ENCODE results near the gene CRLF3. TPM values are rescaled to one million over a fixed set of nuclear protein-coding genes. Genes with fewer than 3 reads are reported as not detected.
"Not testable (repeated sequence)": the region's sequence is repeated elsewhere in the genome, so short reads cannot be mapped to it uniquely, and the experiment has no call there.

Gene CRLF3
- total RNA-seq, 1 experiment from 2014 or later, result 17.0 TPM

- DNase-seq (ENCODE audit: low read depth, low spot score), result no peak
- in situ Hi-C loops (cut with HindIII; ENCODE audit: low pct_unique_long_range_greater_than_20kb, low sequenced_read_pairs), result no loop called here
Observed at GRCh38 chr17:30821871-30822723, 2.4 kb downstream of the CRLF3 start.

- in situ Hi-C loops (cut with HindIII; ENCODE audit: low pct_unique_long_range_greater_than_20kb, low sequenced_read_pairs), result no loop called here
- DNase-seq (ENCODE audit: low read depth, low spot score), result no peak
Observed at GRCh38 chr17:30819971-30820705, 4.4 kb downstream of the CRLF3 start.

GRCh38 chr17:30816165-30816564 is 8.3 kb downstream of the CRLF3 start:
- DNase-seq (ENCODE audit: low read depth, low spot score), result no peak
- in situ Hi-C loops (cut with HindIII; ENCODE audit: low pct_unique_long_range_greater_than_20kb, low sequenced_read_pairs), result no loop called here

- DNase-seq (ENCODE audit: low read depth, low spot score); in situ Hi-C loops (cut with HindIII; ENCODE audit: low pct_unique_long_range_greater_than_20kb, low sequenced_read_pairs): not testable (repeated sequence)
Observed at GRCh38 chr17:30814860-30815259, 9.6 kb downstream of the CRLF3 start.

- DNase-seq (ENCODE audit: low read depth, low spot score); in situ Hi-C loops (cut with HindIII; ENCODE audit: low pct_unique_long_range_greater_than_20kb, low sequenced_read_pairs): not testable (repeated sequence)
Observed at GRCh38 chr17:30814236-30814635, 10.3 kb downstream of the CRLF3 start.

- in situ Hi-C loops (cut with HindIII; ENCODE audit: low pct_unique_long_range_greater_than_20kb, low sequenced_read_pairs), result no loop called here
- DNase-seq (ENCODE audit: low read depth, low spot score), result no peak
Observed at GRCh38 chr17:30812218-30813177, 12.0 kb downstream of the CRLF3 start.

- DNase-seq (ENCODE audit: low read depth, low spot score), result no peak
- in situ Hi-C loops (cut with HindIII; ENCODE audit: low pct_unique_long_range_greater_than_20kb, low sequenced_read_pairs), result no loop called here
Observed at GRCh38 chr17:30809867-30810266, 14.6 kb downstream of the CRLF3 start.

GRCh38 chr17:30808785-30809286 is 15.7 kb downstream of the CRLF3 start:
- no peak for DNase-seq (ENCODE audit: low read depth, low spot score)
- in situ Hi-C loops (cut with HindIII; ENCODE audit: low pct_unique_long_range_greater_than_20kb, low sequenced_read_pairs), result no loop called here

- DNase-seq (ENCODE audit: low read depth, low spot score), result no peak
- in situ Hi-C loops (cut with HindIII; ENCODE audit: low pct_unique_long_range_greater_than_20kb, low sequenced_read_pairs), result no loop called here
Observed at GRCh38 chr17:30807896-30808295, 16.6 kb downstream of the CRLF3 start.

GRCh38 chr17:30805944-30806456 is 18.5 kb downstream of the CRLF3 start:
- in situ Hi-C loops (cut with HindIII; ENCODE audit: low pct_unique_long_range_greater_than_20kb, low sequenced_read_pairs), result no loop called here
- DNase-seq (ENCODE audit: low read depth, low spot score), result no peak

- DNase-seq (ENCODE audit: low read depth, low spot score), result no peak
- in situ Hi-C loops (cut with HindIII; ENCODE audit: low pct_unique_long_range_greater_than_20kb, low sequenced_read_pairs), result no loop called here
Observed at GRCh38 chr17:30801671-30802070, 22.8 kb downstream of the CRLF3 start.

- in situ Hi-C loops (cut with HindIII; ENCODE audit: low pct_unique_long_range_greater_than_20kb, low sequenced_read_pairs), result no loop called here
- no peak for DNase-seq (ENCODE audit: low read depth, low spot score)
Observed at GRCh38 chr17:30796016-30796415, 28.5 kb downstream of the CRLF3 start.

GRCh38 chr17:30794372-30794771 is 30.1 kb downstream of the CRLF3 start:
- no peak for DNase-seq (ENCODE audit: low read depth, low spot score)
- in situ Hi-C loops (cut with HindIII; ENCODE audit: low pct_unique_long_range_greater_than_20kb, low sequenced_read_pairs), result no loop called here

GRCh38 chr17:30793282-30793977 is 31.1 kb downstream of the CRLF3 start:
- DNase-seq (ENCODE audit: low read depth, low spot score), result no peak
- in situ Hi-C loops (cut with HindIII; ENCODE audit: low pct_unique_long_range_greater_than_20kb, low sequenced_read_pairs), result no loop called here

- in situ Hi-C loops (cut with HindIII; ENCODE audit: low pct_unique_long_range_greater_than_20kb, low sequenced_read_pairs), result no loop called here
Observed at GRCh38 chr17:30790279-30790678, 34.2 kb downstream of the CRLF3 start.

GRCh38 chr17:30788918-30789317 is 35.6 kb downstream of the CRLF3 start:
- DNase-seq (ENCODE audit: low read depth, low spot score), result no peak
- in situ Hi-C loops (cut with HindIII; ENCODE audit: low pct_unique_long_range_greater_than_20kb, low sequenced_read_pairs), result no loop called here

More at GRCh38 chr17:30790279-30790678, 34.2 kb downstream of the CRLF3 start:
- no peak for DNase-seq (ENCODE audit: low read depth, low spot score)

GRCh38 chr17:30782206-30782605 is 42.3 kb downstream of the CRLF3 start:
- in situ Hi-C loops (cut with HindIII; ENCODE audit: low pct_unique_long_range_greater_than_20kb, low sequenced_read_pairs), result no loop called here
- DNase-seq (ENCODE audit: low read depth, low spot score), result no peak
